Measurements from ENCODE around the gene ITSN2.

DNA sequence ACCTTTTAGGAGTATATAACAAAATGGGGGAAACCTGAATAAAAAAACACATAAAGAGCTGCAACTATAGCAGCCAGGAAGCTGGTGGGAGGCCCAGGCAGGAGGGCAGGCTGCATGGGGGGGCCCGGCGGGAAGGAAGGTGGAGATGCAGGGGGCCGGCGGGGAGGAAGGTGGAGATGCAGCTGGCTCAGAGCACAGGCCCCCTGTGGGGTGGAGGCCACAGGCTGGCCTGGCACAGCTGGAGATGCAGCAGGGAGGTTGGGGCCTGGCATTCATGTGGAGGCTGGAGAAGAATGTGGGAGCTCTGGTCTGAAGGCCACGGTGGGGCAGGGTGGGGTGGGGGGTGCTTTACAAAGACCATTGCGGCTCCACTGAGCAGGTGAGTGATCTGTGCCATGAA, 154.1 kb downstream of the ITSN2 start:
- no peak for TF ChIP-seq POLR2A (IDR thresholded peaks at IDR 0.05; ENCODE audit: low read depth, low read length)
- no peak for TF ChIP-seq SPI1 (IDR thresholded peaks at IDR 0.05; ENCODE audit: low read depth, low read length)
- no peak for TF ChIP-seq POLR2AphosphoS5 (IDR thresholded peaks at IDR 0.05; ENCODE audit: low read depth, low read length)
- no peak for TF ChIP-seq POU2F2 (IDR thresholded peaks at IDR 0.05; ENCODE audit: low read depth, low read length)
